Esophagus squamous epithelium (tissue), 4 donors: Measurements from ENCODE around the gene OR6X1.

Source experiments
- POLR2A ChIP-seq, 4 donors: fragments of 450-650 bp; IDR thresholded peaks; one replicate each; pipeline ENCODE4 v1.6.1; 2017; ENCODE audit warnings: antibody characterized with exemption in 4 of 4, mild to moderate bottlenecking in 4 of 4, moderate library complexity in 3 of 4
- TF ChIP-seq, protein P1 (sequence below), 6 experiments: fragments of 450-650 bp in 4 of 6; fragments of 200-600 bp in 2 of 6; sonication (generic) in 2 of 6; IDR thresholded peaks; one replicate each; pipeline ENCODE4 v1.5.1; 2016 to 2019; ENCODE audit warnings: antibody characterized with exemption in 6 of 6, mild to moderate bottlenecking in 4 of 6, moderate library complexity in 4 of 6

DNA sequence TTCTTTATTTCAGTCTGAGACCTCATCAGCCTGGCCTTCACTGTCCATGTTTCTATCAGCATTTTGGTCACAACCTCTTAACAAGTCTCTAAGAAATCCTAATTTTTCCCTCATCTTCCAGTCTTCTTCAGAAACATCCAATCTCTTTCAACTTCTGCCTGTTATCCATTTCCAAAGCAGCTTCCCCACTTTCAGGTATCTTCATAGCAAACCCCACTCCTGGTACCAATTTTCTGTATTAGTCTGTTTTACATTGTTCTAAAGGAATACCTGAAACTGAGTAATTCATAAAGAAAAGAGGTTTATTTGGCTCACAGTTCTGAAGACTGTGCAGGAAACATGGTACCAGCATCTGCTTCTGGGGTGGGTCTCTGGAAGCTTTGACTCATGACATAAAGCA, 8.1 kb upstream of the OR6X1 start:
- TF ChIP-seq, protein P1, sequence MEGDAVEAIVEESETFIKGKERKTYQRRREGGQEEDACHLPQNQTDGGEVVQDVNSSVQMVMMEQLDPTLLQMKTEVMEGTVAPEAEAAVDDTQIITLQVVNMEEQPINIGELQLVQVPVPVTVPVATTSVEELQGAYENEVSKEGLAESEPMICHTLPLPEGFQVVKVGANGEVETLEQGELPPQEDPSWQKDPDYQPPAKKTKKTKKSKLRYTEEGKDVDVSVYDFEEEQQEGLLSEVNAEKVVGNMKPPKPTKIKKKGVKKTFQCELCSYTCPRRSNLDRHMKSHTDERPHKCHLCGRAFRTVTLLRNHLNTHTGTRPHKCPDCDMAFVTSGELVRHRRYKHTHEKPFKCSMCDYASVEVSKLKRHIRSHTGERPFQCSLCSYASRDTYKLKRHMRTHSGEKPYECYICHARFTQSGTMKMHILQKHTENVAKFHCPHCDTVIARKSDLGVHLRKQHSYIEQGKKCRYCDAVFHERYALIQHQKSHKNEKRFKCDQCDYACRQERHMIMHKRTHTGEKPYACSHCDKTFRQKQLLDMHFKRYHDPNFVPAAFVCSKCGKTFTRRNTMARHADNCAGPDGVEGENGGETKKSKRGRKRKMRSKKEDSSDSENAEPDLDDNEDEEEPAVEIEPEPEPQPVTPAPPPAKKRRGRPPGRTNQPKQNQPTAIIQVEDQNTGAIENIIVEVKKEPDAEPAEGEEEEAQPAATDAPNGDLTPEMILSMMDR (IDR thresholded peaks at IDR 0.05), result no peak
- no peak for TF ChIP-seq POLR2A (IDR thresholded peaks at IDR 0.05)
